HG03457 (cell line): ENCODE results near the gene KAT2A.
"Not testable (repeated sequence)": the region's sequence is repeated elsewhere in the genome, so short reads cannot be mapped to it uniquely, and the experiment has no call there.

Source experiments
- ATAC-seq: cut with Tn5 transposase; IDR thresholded peaks from one replicate; pipeline ENCODE4 v1.9.1; 2021; ENCODE audit warnings: moderate number of reproducible peaks; ENCODE audit not compliant: unreplicated experiment

Gene KAT2A

GRCh38 chr17:42120770-42121769 is at the start of gene KAT2A:
Gene KAT2A (minus strand): TSS chr17:42121367. CDS start chr17:42121304, 63 bp downstream.
- no peak for ATAC-seq

GRCh38 chr17:42169351-42169750 is 48.2 kb upstream of the KAT2A start:
- no peak for ATAC-seq

- no peak for ATAC-seq
These were observed 46.6 kb upstream of the KAT2A start for GRCh38 chr17:42167807-42168206.

DNA sequence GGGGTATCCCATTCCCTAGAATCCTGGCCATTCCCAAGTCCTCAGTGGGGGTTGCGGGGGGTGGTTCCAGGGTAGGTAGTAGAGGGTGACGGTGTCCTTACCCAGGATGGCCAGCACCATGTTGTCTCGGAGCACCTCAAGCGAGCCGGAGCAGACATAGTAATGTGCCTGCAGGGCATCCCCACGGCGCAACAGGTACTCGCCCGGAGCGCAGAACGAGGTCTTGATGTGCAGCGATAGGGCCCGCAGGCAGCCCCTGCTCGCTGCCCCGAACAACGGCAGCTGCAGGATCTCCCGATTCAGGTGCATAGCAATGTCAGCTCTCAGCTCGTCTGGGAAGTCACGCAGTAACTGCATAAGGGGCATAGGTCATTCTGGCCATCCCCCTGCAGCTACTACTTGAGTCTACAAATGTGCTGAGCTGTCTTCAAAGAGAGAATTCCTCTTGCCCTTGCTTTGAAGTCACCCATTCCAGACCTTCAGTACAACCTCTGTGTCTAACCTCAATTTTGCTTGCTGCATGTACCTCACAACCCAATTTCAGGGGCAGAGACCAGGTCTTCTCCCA is 45.1 kb upstream of the KAT2A start:
- no peak for ATAC-seq

GRCh38 chr17:42165751-42166150 is 44.6 kb upstream of the KAT2A start:
- ATAC-seq = no peak

GRCh38 chr17:42163696-42164407 is 42.7 kb upstream of the KAT2A start:
- ATAC-seq = no peak

- no peak for ATAC-seq
These were observed 41.9 kb upstream of the KAT2A start for GRCh38 chr17:42163113-42163512.

GRCh38 chr17:42160531-42160910 is 39.4 kb upstream of the KAT2A start:
- no peak for ATAC-seq

GRCh38 chr17:42159796-42160530 is 38.8 kb upstream of the KAT2A start:
- no peak for ATAC-seq

GRCh38 chr17:42155614-42156045 is 34.5 kb upstream of the KAT2A start:
- no peak for ATAC-seq

DNA sequence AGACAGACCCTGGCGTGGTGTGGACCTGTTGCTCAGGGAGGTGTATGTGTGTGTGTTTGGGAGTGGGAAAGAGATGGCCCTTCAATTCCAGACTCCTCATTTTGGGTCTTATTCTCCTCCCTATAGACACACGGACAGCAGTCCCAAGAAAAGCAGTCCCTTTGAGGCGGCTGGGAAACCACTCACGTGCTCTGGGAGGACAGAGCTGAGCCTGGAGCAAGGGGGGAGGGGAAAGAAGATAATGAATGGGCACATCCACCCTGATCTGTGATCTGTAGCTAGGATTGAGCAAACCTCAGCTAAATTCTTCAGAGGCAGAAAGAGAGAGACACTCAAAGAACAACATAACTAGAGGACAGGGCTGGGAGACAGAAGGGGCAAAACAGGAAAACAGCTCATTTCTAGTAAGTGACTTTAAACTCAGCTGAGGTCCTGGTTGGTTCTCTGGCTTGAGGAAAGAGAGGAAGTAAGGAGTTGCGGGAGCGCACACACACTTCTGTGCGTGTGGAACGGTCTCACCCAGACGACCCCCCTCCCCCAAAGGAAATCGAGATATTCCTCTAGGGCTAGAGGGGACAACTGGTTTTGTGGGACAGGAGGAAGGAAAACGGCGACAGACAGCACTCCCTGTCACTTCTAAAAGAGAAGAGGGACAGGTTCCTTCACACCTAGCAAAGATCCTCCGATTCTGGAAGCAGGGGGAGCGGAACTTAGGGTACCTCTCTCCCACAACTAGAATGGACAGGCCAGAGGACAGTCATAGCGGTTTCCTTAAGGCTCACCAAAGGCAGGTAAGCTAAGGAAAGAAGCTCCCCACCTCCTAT is 33.0 kb upstream of the KAT2A start:
- ATAC-seq = no peak

DNA sequence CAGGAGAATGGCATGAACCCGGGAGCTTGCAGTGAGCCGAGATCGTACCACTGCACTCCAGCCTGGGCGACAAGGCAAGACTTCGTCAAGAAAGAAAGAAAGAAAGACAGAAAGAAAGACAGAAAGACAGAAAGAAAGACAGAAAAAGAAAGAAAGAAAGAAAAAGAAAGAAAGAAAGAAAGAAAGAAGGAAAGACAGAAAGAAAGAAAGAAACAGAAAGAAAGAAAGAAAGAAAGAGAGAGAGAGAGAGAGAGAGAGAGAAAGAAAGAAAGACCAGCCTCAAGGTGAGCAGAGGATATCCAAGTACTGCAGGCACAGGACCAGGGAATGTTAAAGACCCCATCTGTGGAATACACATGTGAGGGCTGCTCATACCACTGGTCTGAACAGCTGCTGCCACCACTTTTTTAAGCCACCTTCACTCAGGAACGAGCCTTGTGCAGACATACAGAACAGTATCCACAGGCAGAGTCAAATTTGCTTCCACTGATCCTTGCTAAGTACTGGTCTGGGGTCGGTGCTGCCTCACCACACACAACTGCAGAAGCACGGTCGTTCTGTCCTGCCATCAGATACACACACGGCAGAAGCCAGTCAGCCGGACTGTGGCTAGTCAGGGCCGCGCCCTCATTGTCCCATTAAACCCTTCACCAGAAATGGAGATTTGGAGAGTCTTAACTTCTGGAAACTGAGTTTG is 25.9 kb upstream of the KAT2A start:
- no peak for ATAC-seq

- not testable (repeated sequence) for ATAC-seq
These were observed 22.0 kb upstream of the KAT2A start for GRCh38 chr17:42143138-42143537.

DNA sequence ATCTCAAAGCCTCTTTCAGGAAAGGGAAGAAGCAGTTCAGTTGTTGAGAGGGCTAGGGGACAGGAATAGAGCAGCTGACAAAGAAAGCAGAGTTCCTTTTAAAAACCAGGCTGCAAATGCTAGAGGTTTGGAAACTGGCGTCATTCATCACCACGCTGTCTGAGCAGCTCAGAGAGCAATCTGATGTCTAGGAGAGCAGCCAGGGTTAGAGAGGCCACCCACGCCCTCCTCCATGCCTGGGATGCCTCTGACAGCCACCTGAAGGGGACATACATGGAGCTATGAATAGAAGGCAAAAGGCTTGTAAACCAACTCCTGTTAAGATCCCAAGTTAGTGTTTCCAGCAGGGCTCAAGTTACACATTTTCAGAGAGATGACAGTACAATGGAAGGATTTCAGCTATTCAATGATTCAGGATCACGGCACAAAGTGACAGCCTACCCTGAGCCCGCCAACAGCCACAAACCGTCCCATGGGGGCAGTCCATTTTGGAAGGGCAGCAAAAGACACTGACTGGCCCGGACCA is 21.3 kb upstream of the KAT2A start:
- no peak for ATAC-seq

GRCh38 chr17:42141382-42141781 is 20.2 kb upstream of the KAT2A start:
- no peak for ATAC-seq

- not testable (repeated sequence) for ATAC-seq
These were observed 19.5 kb upstream of the KAT2A start for GRCh38 chr17:42140690-42141089.

GRCh38 chr17:42138749-42139492 is 17.8 kb upstream of the KAT2A start:
- no peak for ATAC-seq

GRCh38 chr17:42136654-42137051 is 15.5 kb upstream of the KAT2A start:
- no peak for ATAC-seq
